ENCODE measurements around the gene SUGCT.

DNA sequence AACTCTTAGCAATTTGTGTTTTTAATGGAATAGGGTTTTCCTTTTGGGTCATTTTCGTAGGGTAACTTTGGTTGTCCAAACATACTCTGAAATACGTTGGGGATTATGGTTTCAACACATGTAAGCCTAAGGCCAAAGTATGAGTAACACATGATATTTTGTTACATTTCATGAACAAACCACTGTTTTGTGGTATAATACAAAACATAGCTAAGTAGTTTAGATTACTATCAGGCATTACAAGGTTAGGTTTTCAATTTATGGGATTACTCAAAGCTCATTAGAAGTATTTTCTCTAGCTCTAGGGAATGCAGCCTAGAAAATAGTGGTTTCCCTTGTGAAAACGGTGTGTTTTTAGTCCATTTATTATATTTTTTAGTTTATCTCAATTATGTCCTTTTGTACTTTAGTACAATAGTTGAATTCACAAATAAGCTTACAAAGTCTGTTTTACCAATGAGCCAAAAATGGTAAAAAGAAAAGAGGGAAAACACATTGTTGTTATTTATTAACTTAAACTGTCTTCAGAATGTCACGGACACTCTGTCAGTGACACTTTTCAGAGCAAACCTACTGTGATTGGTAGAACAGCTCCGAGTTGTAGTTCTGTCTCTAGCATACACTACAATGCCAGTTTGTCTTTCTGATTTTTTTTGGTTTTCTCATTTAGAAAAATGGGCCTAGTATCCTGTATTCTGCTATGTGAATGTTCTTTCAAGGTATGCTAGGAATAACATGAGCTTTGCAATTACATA lies 473.7 kb downstream of the SUGCT start:
- TF ChIP-seq, protein P1, sequence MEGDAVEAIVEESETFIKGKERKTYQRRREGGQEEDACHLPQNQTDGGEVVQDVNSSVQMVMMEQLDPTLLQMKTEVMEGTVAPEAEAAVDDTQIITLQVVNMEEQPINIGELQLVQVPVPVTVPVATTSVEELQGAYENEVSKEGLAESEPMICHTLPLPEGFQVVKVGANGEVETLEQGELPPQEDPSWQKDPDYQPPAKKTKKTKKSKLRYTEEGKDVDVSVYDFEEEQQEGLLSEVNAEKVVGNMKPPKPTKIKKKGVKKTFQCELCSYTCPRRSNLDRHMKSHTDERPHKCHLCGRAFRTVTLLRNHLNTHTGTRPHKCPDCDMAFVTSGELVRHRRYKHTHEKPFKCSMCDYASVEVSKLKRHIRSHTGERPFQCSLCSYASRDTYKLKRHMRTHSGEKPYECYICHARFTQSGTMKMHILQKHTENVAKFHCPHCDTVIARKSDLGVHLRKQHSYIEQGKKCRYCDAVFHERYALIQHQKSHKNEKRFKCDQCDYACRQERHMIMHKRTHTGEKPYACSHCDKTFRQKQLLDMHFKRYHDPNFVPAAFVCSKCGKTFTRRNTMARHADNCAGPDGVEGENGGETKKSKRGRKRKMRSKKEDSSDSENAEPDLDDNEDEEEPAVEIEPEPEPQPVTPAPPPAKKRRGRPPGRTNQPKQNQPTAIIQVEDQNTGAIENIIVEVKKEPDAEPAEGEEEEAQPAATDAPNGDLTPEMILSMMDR (IDR thresholded peaks at IDR 0.05; ENCODE audit: low read length), result no peak
- TF ChIP-seq EZH2phosphoT487 (IDR thresholded peaks at IDR 0.05; ENCODE audit: low read length), result no peak
